ENCODE measurements around the gene ACSS1.

- no peak for TF ChIP-seq POLR2A (IDR thresholded peaks at IDR 0.05; ENCODE audit: low read length)
- no peak for TF ChIP-seq GATA1 (IDR thresholded peaks at IDR 0.05; ENCODE audit: low read depth, low read length)
These were observed 96.4 kb downstream of the ACSS1 start for GRCh38 chr20:24961384-24962181.

Measured in erythroblast (primary cell).